NCI-H1694 treated with DMSO at 0.1 percent for 48 hours (cell line): ENCODE data around the gene RNU6-1.

ENCODE experiments used
- DNase-seq: peaks from one replicate; lab custom pipeline; 2025; lab: John Stamatoyannopoulos, UW

Gene RNU6-1

GRCh38 chr15:67857220-67857619 is 17.4 kb upstream of the RNU6-1 start:
- no peak for DNase-seq

GRCh38 chr15:67855842-67856241 is 16.0 kb upstream of the RNU6-1 start:
- DNase-seq = no peak

- no peak for DNase-seq
Observed at GRCh38 chr15:67854358-67854757, 14.5 kb upstream of the RNU6-1 start.

- no peak for DNase-seq
Observed at GRCh38 chr15:67853454-67853853, 13.6 kb upstream of the RNU6-1 start.

GRCh38 chr15:67852418-67852817 is 12.6 kb upstream of the RNU6-1 start:
- DNase-seq = no peak

GRCh38 chr15:67850994-67851571 is 11.2 kb upstream of the RNU6-1 start:
- DNase-seq = no peak

GRCh38 chr15:67850336-67850735 is 10.5 kb upstream of the RNU6-1 start:
- no peak for DNase-seq

GRCh38 chr15:67849538-67849937 is 9.7 kb upstream of the RNU6-1 start:
- DNase-seq = no peak

- no peak for DNase-seq
Observed at GRCh38 chr15:67845974-67846373, 6.1 kb upstream of the RNU6-1 start.

- DNase-seq = no peak
Observed at GRCh38 chr15:67843571-67844387, 3.9 kb upstream of the RNU6-1 start.

GRCh38 chr15:67843092-67843501 is 3.3 kb upstream of the RNU6-1 start:
- no peak for DNase-seq

GRCh38 chr15:67841513-67841762 is 1.6 kb upstream of the RNU6-1 start:
- DNase-seq = no peak

- DNase-seq = peak; percentile 25
Observed at GRCh38 chr15:67840749-67841512, 1.1 kb upstream of the RNU6-1 start.

- peak; percentile 72 for DNase-seq
Observed at GRCh38 chr15:67839499-67839928, 331 bp downstream of the RNU6-1 start.

- DNase-seq = no peak
Observed at GRCh38 chr15:67838789-67839332, 984 bp downstream of the RNU6-1 start.

GRCh38 chr15:67836955-67837354 is 2.9 kb downstream of the RNU6-1 start:
- no peak for DNase-seq

- DNase-seq = peak; percentile 37
Observed at GRCh38 chr15:67836477-67836876, 3.4 kb downstream of the RNU6-1 start.

GRCh38 chr15:67836134-67836455 is 3.8 kb downstream of the RNU6-1 start:
- DNase-seq = no peak

- DNase-seq = no peak
Observed at GRCh38 chr15:67835297-67836133, 4.3 kb downstream of the RNU6-1 start.

- DNase-seq = no peak
Observed at GRCh38 chr15:67834581-67835296, 5.1 kb downstream of the RNU6-1 start.

GRCh38 chr15:67833710-67834511 is 5.9 kb downstream of the RNU6-1 start:
- no peak for DNase-seq
